Kasumi-1 (cell line): ENCODE data around the gene TRAF7.

Experiments
- DNase-seq, 2 experiments: peaks; one replicate each; lab custom pipeline; 2025; lab: John Stamatoyannopoulos, UW

Gene TRAF7

DNA sequence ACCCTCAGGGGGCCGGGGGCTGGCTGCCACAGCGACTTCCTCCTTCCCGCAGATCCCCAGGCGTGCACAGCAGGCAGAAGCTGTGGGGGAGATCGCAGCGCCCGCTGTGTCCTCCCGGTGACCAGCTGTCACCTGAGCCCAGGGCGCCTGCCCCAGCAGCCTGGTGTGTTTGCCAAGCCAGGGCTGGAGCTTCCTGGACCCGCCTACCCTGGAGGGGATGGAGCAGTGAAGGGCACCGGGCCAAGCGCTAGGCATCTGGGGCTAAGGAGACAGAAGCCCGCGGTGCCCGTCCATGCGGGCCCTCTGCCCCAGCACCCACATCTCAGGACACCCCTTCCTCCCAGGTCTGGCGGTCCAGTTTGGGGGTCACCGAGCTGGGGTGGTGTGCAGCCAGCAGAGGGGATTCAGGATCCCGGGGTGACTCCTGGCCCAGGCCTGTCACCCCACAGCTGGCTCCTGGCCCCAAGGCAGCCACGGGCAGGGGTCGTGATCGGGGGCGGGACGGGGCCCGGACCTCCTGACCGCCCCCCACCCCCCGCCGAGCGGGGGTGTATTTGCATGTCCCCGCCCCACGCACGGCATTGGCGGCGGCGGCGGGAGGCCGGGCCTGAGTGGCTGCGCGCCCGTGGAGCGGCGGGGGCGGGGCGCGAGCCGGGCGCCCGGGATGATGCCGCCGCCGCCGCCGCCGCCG is 7.5 kb upstream of the TRAF7 start, which contains the start of gene RAB26:
Gene RAB26 (plus strand): TSS at position 645 of the 691 bp plus-strand sequence. CDS start 159 bp downstream, outside the sequence.
- DNase-seq = no peak

DNA sequence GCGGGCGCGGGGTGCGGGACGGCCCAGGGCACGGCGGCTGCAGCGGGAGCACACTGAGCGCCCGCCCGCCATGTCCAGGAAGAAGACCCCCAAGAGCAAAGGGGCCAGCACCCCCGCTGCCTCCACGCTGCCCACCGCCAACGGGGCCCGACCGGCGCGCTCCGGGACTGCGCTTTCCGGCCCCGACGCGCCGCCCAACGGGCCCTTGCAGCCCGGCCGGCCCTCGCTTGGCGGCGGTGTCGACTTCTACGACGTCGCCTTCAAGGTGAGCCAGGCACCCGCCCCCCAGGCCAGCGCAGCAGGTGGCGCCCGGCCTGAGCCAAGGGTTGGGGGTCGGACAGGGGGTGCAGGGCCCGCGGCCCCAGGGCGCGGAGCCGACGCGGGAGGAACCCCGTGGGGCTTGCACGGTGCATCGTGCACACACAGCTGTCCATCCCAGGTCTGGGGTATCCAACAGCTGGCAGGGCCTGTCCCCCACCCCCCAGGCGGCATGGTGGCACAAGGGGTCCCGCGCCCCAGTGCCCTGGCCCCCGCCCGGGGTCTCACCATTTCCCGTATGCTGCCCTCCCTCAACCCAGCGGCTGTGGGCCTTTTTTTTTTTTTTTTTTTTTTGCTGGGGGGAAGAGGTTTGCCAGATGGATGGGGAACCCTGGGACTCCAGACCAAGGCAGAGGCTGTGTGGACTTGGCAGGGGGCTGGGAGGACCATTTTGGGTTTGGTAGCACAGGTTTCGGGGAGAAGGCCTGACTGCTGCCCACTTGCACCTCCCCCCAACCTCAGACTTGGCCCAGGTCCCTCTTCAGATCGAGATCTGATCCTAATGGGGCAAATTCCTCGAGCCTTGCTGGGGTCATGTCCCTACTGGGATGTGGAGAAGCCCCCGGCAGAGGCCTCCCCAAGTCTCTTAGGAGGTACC is 6.6 kb upstream of the TRAF7 start:
- no peak for DNase-seq

DNA sequence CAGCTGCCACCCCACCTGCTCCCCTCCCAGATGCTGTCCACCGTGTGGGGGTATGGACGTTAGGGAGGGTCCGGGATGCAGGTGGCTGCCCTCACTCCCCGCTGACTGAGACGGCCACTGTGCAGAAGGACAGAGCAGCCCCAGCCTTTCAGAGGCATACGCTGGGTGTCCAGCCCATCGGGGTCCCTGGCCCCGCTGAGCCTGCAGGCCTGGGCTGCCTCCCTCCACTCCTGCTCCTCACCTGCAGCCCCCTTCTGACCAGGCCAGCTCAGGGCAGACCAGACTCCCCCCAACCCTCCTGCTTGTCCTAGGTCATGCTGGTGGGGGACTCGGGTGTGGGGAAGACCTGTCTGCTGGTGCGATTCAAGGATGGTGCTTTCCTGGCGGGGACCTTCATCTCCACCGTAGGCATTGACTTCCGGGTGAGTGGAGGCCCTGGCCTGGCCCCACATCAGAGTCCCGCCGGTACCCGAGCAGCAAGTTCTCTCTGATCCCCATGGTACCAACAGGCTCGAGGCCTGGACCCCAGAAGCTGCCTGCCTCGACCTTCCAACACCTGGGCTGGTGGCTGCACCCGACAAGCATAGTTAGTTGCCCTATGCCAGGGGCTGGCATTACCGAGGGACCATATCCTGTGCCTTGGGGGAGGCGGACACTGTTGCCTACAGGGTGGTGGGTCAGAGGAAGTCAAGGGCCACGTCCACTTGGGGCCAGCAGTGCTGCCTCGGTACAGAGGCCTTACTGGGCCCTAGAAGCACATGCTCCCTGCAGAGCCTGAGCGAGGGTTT is 5.8 kb upstream of the TRAF7 start:
- DNase-seq = no peak

DNA sequence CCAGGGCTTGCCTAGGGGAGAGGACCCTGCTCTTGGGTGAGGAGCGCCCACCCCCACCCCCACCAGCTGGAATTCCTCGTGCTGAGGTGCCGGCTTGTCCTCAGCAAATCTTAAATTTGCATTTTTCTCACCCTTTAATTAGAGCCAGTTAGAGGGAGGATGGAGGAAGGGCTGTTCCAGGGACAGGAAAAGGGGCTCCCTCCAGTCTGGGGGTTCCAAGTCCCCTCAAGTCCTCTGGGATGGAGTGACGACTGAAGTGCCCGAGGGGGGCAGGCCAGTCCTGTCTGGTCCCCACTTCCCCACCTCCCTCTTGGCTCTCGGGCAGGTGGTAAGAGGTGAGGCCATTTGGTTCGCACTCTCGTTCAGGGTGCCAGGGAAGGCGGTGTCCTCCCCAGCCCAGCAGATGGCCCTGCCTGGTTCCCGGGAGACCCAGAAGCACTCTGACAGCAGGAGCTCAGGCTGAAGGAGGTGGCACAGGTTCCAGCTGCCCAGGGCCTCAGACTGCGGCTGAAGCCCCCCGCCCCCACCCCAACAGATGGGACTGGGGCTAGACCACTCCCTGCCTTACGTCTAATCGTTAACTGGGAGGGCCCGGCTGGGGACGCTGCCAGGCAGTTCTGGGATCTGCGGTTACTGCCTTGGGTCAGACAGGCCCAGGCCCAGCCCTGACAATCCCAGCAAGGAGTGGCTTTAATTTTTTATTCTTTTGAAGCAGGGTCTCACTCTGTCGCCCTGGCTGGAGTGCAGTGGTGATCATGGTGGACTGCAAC is 5.0 kb upstream of the TRAF7 start:
- peak in 1 of 2 experiments; percentile 8 for DNase-seq

DNA sequence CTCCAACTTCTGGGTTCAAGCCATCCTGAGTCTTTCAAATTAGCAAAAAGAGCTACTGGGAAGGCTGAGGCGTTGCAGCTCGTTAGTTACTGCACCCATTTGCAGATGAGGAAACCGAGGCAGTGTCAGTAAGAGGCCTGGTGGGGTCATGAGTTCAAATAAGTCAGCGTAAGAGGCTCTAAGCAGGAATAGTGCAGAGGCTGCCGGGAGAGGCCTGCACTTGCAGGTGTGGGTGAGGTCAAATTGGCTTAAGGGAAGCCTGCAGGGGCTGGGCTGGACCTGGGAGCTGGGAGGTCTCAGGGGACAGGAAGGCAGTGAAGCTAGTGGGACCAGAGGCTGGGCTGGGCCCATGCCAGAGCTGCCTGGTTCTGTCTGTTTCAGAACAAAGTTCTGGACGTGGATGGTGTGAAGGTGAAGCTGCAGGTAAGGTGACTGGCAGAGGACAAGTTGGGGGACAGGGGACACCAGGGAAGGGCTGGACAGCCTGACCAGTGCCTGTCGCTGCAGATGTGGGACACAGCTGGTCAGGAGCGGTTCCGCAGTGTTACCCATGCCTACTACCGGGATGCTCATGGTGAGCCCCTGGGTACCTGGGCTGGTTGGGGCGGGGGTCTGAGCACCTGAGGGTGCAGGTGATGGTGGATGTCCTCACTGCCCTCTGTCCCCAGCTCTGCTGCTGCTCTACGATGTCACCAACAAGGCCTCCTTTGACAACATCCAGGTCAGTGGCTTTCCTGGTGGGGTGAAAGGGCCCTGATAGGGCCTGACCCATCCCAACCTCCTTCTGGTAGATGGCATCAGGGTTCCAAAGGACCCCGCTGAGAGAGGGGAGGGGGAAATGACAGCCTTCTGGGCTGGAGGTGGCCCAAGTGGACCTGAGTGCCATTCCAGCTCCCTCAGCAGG is 4.1 kb upstream of the TRAF7 start:
- DNase-seq = no peak

DNA sequence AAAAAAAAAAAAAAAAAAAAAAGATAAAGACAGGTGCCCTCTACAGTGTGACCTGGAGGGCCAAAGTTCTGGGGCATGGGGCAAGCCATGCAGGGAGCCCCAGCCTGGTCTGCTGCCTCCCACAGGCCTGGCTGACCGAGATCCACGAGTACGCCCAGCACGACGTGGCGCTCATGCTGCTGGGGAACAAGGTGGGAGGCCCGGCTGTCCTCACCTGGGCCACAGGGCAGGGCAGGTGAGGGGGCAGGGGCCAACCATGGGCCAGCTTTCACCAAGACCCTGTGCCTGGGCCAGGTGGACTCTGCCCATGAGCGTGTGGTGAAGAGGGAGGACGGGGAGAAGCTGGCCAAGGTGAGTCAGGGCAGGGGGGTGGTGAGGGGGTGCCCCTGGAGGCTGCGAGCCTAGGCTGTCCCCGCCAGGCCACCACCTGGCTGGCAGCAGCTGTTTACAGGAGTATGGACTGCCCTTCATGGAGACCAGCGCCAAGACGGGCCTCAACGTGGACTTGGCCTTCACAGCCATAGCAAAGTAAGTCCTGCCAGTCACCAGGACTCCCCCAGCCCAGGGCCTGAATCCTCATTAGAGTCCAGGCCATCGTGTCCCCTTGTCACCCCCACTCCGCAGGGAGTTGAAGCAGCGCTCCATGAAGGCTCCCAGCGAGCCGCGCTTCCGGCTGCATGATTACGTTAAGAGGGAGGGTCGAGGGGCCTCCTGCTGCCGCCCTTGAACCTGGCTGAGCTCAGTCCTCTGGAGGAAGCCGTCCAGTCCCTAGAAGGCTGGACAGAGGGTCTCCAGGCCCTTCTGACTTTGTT is 2.7 kb upstream of the TRAF7 start:
- no peak for DNase-seq

DNA sequence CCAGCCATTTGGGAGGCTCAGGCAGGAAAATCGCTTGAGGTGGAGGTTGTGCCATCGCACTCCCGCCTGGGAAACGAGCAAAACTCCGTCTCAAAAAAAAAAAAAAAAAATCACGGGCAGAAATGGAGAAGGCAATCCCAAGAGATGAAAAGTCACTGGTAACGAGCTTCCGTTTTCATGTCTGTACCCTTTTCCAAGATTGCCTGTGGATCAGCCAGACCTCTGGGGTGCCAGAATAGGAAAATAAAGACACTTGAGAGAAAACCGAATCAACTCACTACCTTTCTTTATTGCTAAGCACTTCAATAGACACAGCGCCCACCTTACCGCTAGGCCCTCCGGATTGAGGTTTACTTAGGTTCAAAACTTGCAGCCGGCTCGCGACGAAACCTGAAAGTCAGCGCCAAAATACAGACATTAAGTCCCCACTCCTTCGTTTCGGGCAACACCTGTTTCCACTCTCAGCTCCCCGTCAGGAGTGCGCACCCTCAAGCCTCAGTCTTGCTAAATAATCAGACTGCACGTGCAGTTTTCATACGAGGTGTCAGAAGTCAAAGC is 970 bp upstream of the TRAF7 start:
- DNase-seq = no peak

DNA sequence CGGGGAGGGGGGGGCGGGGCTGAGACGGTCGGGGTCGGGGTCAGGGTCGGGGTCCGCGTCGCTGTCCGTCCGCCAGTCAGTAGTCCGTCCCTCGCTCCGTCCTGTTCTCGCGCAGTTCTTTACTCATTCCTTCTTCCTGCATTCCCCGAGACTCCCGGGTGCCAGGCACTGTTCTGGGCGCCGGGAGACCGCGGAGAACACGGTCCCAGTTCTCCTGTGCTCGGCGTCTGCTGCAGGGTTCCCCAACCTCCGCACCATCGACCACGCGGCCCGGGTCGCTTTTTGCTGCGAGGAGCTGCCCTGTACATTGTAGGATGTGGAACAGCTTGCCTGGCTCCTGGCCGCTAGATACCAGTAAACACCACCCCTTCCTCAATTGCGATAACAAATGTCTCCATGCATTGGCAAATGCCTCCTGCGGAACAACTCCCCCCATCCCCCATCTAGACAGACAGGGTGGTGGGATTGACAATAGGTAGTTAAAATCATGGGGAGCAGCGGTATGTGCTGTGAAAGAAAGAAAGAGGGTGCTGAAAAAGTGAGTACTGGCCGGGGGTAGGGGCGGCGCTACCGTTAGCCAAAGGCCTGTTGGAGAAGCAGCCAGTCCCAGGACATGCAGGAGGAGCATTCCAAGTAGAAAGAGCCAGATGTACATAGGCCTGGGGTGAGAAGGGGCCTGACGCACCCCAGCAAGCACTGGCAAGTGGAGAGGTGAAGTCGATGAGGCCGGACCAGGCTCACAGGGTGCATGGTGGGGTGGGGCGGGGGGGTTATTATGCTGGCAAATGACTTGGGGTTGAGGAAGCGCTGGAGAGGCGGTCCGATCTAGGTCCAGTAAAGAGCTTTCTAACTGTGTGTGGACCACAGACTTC is 631 bp downstream of the TRAF7 start:
- DNase-seq = peak; percentile 3 to 33

DNA sequence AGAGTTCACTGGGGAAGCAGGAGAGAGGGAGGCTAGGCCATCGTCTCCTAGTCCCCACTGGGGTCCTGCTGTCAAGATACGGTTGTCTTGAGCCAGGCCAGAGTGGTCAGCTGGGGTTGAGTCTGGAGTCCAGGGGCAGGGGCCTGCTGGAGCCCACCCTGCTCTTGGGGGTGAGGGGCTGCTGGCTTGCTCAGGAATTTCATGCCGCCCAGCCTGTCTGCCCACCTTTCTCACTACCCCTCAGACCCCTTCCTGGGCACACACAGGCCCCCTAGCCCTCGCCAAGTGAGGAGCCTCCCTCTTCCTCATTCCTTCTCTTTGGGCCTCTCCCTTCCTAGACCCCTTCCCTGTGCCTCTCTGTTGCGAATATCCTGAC is 1.3 kb downstream of the TRAF7 start:
- DNase-seq = no peak

DNA sequence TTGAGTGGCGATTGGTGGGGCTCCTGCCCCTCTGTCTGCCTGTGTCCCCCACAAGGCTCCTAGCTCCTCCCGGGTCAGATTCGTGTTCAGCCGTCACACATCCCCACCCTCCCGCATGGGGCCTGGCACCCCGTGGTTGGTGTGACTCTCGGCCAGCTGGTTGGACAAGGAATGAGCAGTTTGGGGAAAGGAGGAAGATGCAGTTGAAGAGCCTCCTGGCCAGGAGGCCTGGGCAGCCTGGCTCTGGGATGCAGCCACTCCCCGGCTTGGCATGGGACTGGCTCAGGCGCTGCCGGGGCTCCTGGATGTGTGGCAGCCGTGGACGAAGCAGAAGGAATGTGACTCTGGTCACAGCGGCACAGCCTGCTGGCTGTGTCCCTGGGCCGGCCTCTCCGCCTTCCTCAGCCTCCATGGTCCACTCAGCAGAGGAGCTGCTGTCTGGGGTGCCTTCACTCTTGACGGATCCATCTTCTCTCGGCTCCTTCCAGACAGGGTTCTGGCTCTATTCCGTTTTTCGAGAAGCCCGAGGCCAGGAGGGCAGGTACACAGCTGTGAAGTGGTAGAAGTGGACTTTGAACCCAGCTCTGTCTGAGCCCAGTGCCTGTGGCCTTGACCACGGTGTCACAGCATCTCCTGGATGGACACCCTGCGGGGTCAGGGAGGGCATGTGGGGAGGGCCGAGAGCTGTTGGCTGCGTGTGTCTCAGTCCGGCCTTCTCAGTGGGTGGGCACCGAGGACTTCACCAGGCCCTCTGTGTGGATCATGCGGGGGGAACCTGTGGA is 2.1 kb downstream of the TRAF7 start:
- no peak for DNase-seq

DNA sequence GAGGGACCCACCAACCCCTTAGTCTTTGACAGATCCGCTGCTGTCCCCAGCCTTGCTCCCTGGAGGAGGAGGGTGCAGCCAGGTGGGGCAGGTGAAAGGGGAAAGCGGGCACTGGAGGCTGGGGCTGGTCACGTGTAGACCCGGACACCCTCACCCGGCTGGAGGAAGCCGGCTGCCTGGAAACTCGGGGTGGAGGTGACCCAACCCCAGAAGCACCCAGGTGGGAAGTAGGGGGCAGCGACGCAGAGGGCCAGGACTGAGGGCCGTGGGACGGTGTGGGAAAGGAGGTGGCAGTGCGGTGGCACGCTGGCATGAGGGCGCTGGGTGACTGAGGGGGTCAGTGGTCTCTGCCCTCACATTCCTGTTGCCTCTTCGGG is 2.7 kb downstream of the TRAF7 start:
- DNase-seq = no peak

DNA sequence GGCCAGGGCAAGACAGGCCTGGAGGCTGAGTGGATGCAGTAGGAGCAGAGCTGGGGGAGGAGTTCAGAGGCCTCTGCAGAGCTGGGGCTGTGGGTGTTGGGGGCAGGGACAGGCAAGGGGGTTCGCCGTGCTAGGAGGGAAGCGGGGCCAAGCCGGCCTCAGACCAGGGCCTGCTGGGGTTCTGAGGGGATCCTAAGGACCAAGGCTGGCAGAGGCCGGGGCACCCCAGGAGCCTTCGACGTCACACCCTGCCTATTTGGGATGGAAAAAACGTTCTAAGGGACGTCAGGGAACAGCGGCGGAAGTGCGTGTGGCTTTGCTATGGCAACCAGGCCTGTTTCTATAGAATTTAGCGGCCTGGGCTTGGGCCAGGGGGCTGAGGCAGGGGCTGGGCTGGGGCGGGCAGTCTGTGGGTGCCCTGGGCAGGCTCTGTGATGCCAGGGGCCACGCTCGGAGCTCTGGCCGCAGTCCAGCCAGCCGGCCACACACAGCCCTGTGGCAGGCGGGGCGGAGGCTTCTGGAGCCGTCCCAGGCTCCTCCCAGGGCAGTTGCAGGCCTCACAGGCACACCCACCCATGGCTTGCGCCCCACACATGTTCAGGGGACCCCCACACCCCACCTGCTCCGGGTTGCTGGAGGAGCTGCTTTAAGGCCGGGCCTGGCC is 3.7 kb downstream of the TRAF7 start:
- DNase-seq = no peak

DNA sequence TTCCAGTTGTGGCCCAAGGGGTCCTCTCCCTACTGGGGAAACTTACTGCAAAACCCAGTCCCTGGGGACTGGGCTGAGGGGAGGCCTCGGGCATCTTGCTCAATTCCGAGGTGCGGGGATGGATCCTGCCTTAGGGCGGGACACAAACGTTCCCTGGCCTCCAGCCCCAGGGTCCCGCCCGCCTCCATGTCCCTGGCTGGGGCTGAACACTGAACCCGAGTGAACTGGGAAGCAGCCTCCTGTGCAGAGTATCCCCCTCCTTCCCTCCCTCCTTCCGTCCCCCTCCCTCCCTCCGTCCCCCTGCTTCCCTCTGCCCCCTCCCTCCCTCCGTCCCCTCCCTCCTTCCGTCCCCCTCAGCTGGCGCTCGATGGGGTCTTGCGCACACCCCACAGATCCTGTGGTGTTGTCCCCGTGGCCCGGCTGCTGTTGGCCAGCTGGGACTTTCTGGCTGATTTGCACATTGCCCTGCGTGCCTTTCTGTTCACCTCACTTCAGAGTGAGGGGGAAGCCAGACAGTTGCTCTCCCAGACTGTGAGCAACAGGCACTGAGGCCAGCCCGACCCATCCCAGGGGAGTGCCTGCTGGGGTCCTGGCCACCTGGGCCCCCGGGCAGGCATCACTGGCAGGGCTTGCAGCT is 5.5 kb downstream of the TRAF7 start:
- no peak for DNase-seq

DNA sequence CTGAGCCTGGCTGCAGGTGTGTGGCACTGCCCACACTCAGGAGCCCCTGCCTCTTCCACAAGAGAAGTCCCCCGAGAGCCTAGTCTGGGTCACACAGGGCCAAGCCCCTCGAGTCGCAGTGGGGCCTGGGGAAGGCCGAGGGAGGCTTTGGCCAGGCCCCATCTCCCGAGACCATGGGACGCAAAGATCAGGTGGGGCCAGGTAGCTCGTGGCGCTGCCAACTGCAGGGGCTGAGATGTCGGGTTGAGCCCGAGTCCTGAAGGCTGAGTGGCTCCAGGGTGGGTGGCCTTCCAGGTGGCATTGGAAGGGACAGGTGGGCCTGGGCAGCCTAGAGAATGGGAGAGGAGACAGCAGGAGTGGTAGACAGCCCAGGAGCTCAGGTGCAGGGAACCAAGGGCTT is 6.3 kb downstream of the TRAF7 start:
- no peak for DNase-seq

DNA sequence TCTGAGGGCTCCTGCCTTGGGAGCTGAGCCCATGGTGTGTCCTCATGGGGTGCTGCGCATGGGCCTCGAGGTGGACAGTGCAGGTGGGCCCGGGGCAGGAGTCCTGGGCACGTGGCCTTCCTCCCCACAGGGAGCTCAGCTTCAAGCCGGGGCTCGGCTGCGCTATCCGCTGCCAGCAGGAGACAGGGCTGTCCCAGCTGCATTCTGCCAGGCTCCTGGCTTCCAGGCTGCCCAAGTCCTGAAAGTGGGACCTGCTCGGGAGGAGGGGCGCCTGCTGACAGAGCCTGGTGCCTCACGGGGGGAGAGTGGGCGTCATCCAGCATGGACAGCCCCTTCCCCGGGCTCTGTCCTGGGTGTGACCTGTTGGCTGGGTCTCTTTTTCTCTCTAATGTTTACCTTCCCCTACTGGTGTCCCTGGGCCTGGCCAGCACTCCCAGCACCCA is 7.1 kb downstream of the TRAF7 start:
- DNase-seq = no peak

DNA sequence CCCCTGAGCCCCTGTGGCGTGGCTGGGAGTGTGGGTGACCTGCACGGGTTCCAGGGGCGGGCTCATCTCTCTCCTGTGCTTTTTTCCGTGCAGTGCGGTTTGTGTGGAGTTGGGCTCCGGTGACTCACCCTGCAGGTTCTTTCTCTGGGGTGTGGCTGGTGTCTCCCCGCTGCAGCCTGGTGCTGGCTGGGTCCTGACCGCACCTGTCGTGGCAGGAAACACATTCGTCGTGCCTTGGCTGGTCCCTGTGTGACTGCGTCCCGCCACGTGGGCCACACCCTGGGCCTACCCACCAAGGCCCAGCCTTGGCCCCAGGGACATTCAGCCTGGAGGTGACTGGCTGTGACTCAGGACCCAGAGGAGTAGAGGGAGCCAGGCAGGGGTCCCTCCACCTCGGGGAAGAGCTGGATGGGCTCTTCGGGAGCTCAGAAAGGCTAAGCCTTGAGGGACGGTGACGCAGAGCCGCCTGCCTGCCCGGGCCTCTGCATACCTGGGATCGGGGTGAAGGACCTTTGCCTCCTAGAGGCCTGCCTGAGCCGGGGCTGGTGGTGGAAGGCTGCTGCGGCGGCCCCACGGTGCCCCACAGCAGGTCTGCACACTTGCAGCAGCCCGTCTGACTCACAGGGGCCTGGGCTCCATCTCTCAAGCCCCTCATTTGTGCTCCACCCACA is 7.8 kb downstream of the TRAF7 start:
- no peak for DNase-seq
